SU-DHL-6 (cell line): ENCODE measurements around the gene CREB5.

Experiments used
- EZH2phosphoT487 ChIP-seq: fragments of 200-600 bp; sonication (generic), shearing (Covaris generic); conservative IDR thresholded peaks from 2 replicates; pipeline ENCODE4 v1.6.1; 2018; ENCODE audit warnings: mild to moderate bottlenecking, antibody characterized with exemption, low read length, moderate library complexity, mixed read lengths
- TF ChIP-seq, protein P1 (sequence below): fragments of 200-600 bp; sonication (generic); IDR thresholded peaks from one replicate; pipeline ENCODE4 v1.5.1; 2017; ENCODE audit warnings: antibody characterized with exemption, mild to moderate bottlenecking, low read length, moderate library complexity; ENCODE audit not compliant: insufficient read depth, poor library complexity, severe bottlenecking

DNA sequence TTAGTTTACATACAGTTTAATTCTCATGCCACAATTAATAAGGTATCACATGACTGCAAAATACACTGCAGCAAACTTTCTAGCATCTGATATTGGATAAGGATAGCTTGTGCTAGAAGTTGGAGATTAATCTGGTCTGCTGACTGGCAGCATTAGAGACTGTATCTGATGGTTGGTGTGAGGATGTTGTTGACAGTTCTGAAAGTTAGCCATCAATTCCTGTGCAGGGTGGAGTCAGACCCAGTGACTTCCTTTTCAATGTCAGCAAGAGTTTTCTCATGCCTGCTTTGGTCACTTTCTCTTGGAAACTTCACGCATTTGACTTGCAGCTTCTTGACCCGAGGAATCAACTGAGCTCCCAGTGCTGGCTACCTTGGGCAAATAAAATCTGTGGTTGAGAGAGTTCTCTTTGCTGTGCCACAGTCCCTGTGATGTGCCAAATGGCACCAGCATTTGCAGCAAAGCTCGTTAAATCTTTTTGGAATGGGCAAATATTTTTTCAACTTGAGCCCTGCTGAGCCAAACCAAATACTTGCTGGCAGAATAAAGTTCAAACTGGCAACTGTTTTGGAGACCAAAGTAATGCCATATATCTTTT lies 312.8 kb downstream of the CREB5 start:
- TF ChIP-seq, protein P1, sequence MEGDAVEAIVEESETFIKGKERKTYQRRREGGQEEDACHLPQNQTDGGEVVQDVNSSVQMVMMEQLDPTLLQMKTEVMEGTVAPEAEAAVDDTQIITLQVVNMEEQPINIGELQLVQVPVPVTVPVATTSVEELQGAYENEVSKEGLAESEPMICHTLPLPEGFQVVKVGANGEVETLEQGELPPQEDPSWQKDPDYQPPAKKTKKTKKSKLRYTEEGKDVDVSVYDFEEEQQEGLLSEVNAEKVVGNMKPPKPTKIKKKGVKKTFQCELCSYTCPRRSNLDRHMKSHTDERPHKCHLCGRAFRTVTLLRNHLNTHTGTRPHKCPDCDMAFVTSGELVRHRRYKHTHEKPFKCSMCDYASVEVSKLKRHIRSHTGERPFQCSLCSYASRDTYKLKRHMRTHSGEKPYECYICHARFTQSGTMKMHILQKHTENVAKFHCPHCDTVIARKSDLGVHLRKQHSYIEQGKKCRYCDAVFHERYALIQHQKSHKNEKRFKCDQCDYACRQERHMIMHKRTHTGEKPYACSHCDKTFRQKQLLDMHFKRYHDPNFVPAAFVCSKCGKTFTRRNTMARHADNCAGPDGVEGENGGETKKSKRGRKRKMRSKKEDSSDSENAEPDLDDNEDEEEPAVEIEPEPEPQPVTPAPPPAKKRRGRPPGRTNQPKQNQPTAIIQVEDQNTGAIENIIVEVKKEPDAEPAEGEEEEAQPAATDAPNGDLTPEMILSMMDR = no peak
- no peak for TF ChIP-seq EZH2phosphoT487
